HG02610 (cell line): Measurements from ENCODE around the gene VSTM2B.
A peak's percentile ranks its signal among the peaks of the same experiment; 100 is the strongest.

ENCODE experiments used
- ATAC-seq: cut with Tn5 transposase; IDR thresholded peaks from one replicate; pipeline ENCODE4 v1.9.1; 2021; ENCODE audit warnings: mild to moderate bottlenecking, moderate library complexity; ENCODE audit not compliant: unreplicated experiment

The VSTM2B gene

GRCh38 chr19:29515233-29515619 lies 10.6 kb upstream of the VSTM2B start:
- no peak for ATAC-seq

- ATAC-seq: no peak
Measured at GRCh38 chr19:29515706-29516357, 10.0 kb upstream of the VSTM2B start.

- no peak for ATAC-seq
Measured at GRCh38 chr19:29516358-29516725, 9.5 kb upstream of the VSTM2B start.

GRCh38 chr19:29516821-29517395 lies 8.9 kb upstream of the VSTM2B start:
- no peak for ATAC-seq

- no peak for ATAC-seq
Measured at GRCh38 chr19:29517412-29517811, 8.4 kb upstream of the VSTM2B start.

- no peak for ATAC-seq
Measured at GRCh38 chr19:29517946-29518345, 7.8 kb upstream of the VSTM2B start.

GRCh38 chr19:29519146-29519545 lies 6.6 kb upstream of the VSTM2B start:
- no peak for ATAC-seq

- ATAC-seq: no peak
Measured at GRCh38 chr19:29519931-29520330, 5.9 kb upstream of the VSTM2B start.

GRCh38 chr19:29520390-29520789 lies 5.4 kb upstream of the VSTM2B start:
- no peak for ATAC-seq

GRCh38 chr19:29521291-29522075 lies 4.3 kb upstream of the VSTM2B start:
- no peak for ATAC-seq

GRCh38 chr19:29523568-29523967 lies 2.2 kb upstream of the VSTM2B start:
- ATAC-seq: no peak

GRCh38 chr19:29524201-29524911 lies 1.4 kb upstream of the VSTM2B start:
- no peak for ATAC-seq

- ATAC-seq: no peak
Measured at GRCh38 chr19:29524912-29525831, 622 bp upstream of the VSTM2B start.

GRCh38 chr19:29526730-29527499 lies 1.1 kb downstream of the VSTM2B start:
- no peak for ATAC-seq

- no peak for ATAC-seq
Measured at GRCh38 chr19:29527500-29528328, 1.9 kb downstream of the VSTM2B start.

- peak; percentile 51 for ATAC-seq
Measured at GRCh38 chr19:29528350-29528945, 2.7 kb downstream of the VSTM2B start.

- no peak for ATAC-seq
Measured at GRCh38 chr19:29528946-29529645, 3.3 kb downstream of the VSTM2B start.
